HCT116 (cell line): ENCODE data around the gene KSR1. TPM values are rescaled to one million over a fixed set of nuclear protein-coding genes. Genes with fewer than 3 reads are reported as not detected.

Source experiments
- ATAC-seq: fragments of 200-7000 bp; cut with Tn5 transposase; 2 replicates; pipeline ENCODE4 v1.9.1; 2020; ENCODE audit warnings: mild to moderate bottlenecking, moderate library complexity
- BruUV-seq: library from RNA; stranded (reverse); fragments of 400-500 nt; replicated peaks from 2 replicates; lab custom pipeline; 2021; lab: Mats Ljungman, UMichigan
- CTCF ChIA-PET: fragments of 300-600 bp; sonication (Branson Sonifier 250); formaldehyde crosslinking; loops from one replicate; lab custom pipeline; 2021; ENCODE audit warnings: antibody characterized with exemption; lab: Charles Lee
- POLR2A ChIA-PET: fragments of 300-600, 350-600 bp; sonication (Branson Sonifier 250); formaldehyde crosslinking; loops from one replicate; lab custom pipeline; 2021; ENCODE audit warnings: antibody characterized with exemption; lab: Charles Lee
- RAD21 ChIA-PET, 2 experiments: fragments of 300-600 bp; sonication (Branson Sonifier 250); formaldehyde crosslinking; loops; one replicate each; lab custom pipeline; 2023; ENCODE audit warnings: low total read pairs in 2 of 2; ENCODE audit not compliant: uncharacterized antibody in 2 of 2, unreplicated experiment in 2 of 2, low non-redundant PET in 1 of 2; lab: Charles Lee
- DNase-seq: peaks from one replicate; pipeline ENCODE4 v3.0.0-alpha.2; 2010; ENCODE audit warnings: low read depth, low spot score
- H2AFZ ChIP-seq: fragments of 200-600 bp; shearing (Covaris generic), sonication (generic); 2 replicates; pipeline ENCODE4 v1.6.1; 2017; ENCODE audit warnings: low read depth, mixed run types, mixed read lengths, antibody characterized with exemption, low read length; ENCODE audit not compliant: poor library complexity, severe bottlenecking
- H3K27ac ChIP-seq: 2 replicates; pipeline ENCODE4 v1.5.1; 2012; ENCODE audit warnings: low read depth, low read length
- H3K27me3 ChIP-seq: fragments of 200-600 bp; sonication (generic); 2 replicates; pipeline ENCODE4 v1.6.1; 2016; ENCODE audit warnings: mixed run types, low read length, mixed read lengths; ENCODE audit not compliant: insufficient read depth
- H3K36me3 ChIP-seq, 2 experiments: fragments of 200-500 bp in 1 of 2; fragments of 200-600 bp in 1 of 2; sonication (Bioruptor generic) in 1 of 2; sonication (generic) in 1 of 2; 2 replicates each; pipeline versions ENCODE4 v1.5.1 to v1.6.1; 2014 to 2016; ENCODE audit warnings: low read length in 2 of 2, inconsistent platforms in 1 of 2, mixed read lengths in 1 of 2, mixed run types in 1 of 2; ENCODE audit not compliant: insufficient read depth in 2 of 2, control insufficient read depth in 1 of 2
- H3K4me1 ChIP-seq, 2 experiments: fragments of 200-600 bp in 1 of 2; sonication (generic) in 1 of 2; 2 replicates each; pipeline versions ENCODE4 v1.5.1 to v1.6.1; 2012 to 2017; ENCODE audit warnings: low read length in 2 of 2, inconsistent platforms in 1 of 2, mild to moderate bottlenecking in 1 of 2, mixed read lengths in 1 of 2, mixed run types in 1 of 2, moderate library complexity in 1 of 2; ENCODE audit not compliant: insufficient read depth in 2 of 2, control insufficient read depth in 1 of 2
- H3K4me2 ChIP-seq: fragments of 200-600 bp; sonication (generic); 2 replicates; pipeline ENCODE4 v1.6.1; 2017; ENCODE audit warnings: mixed run types, low read length, mixed read lengths
- H3K4me3 ChIP-seq, 2 experiments: fragments of 200-600 bp in 1 of 2; sonication (generic) in 1 of 2; replicated peaks in 1 of 2; 2 replicates each; pipeline ENCODE4 v1.5.1; 2011 to 2016; ENCODE audit warnings: low read length in 2 of 2, control low read depth in 1 of 2, low read depth in 1 of 2, mild to moderate bottlenecking in 1 of 2, mixed read lengths in 1 of 2, mixed run types in 1 of 2
- H3K79me2 ChIP-seq: fragments of 200-600 bp; sonication (generic); 2 replicates; pipeline ENCODE4 v1.6.1; 2017; ENCODE audit warnings: mild to moderate bottlenecking, mixed run types, low read length, moderate library complexity, mixed read lengths; ENCODE audit not compliant: insufficient read depth
- H3K9ac ChIP-seq: fragments of 200-600 bp; sonication (generic); 2 replicates; pipeline ENCODE4 v1.6.1; 2016; ENCODE audit warnings: low read length, mixed read lengths
- H3K9me2 ChIP-seq: fragments of 200-600 bp; sonication (generic), shearing (Covaris generic); 2 replicates; pipeline ENCODE4 v1.6.1; 2017; ENCODE audit warnings: mixed run types, mild to moderate bottlenecking, moderate library complexity; ENCODE audit not compliant: insufficient read depth
- H3K9me3 ChIP-seq, 2 experiments: fragments of 200-500 bp in 1 of 2; fragments of 200-600 bp in 1 of 2; sonication (Bioruptor generic) in 1 of 2; sonication (generic) in 1 of 2; 2 replicates each; pipeline ENCODE4 v1.6.1; 2014 to 2017; ENCODE audit warnings: low read length in 2 of 2, mixed read lengths in 2 of 2, inconsistent platforms in 1 of 2, low read depth in 1 of 2, mild to moderate bottlenecking in 1 of 2, mixed run types in 1 of 2, moderate library complexity in 1 of 2; ENCODE audit not compliant: control insufficient read depth in 1 of 2, insufficient read depth in 1 of 2
- H4K20me1 ChIP-seq: fragments of 200-600 bp; sonication (generic), shearing (Covaris generic); 2 replicates; pipeline ENCODE4 v1.6.1; 2017; ENCODE audit warnings: mixed run types, mild to moderate bottlenecking, moderate library complexity; ENCODE audit not compliant: insufficient read depth
- CBX3 ChIP-seq: IDR thresholded peaks from 2 replicates; pipeline ENCODE4 v1.6.1; 2012; ENCODE audit warnings: low read depth
- EGR1 ChIP-seq: IDR thresholded peaks from 2 replicates; pipeline ENCODE4 v1.6.1; 2012; ENCODE audit warnings: low read depth
- ELF1 ChIP-seq: IDR thresholded peaks from 2 replicates; pipeline ENCODE4 v1.6.1; 2012; ENCODE audit warnings: low read depth, borderline replicate concordance
- EZH2 ChIP-seq: fragments of 200-600 bp; sonication (generic); IDR thresholded peaks from 2 replicates; pipeline ENCODE4 v1.6.1; 2017; ENCODE audit warnings: antibody characterized with exemption, mixed run types
- EZH2phosphoT487 ChIP-seq: fragments of 200-600 bp; IDR thresholded peaks from 2 replicates; pipeline ENCODE4 v1.6.1; 2018; ENCODE audit warnings: antibody characterized with exemption, borderline replicate concordance
- JUND ChIP-seq: IDR thresholded peaks from 2 replicates; pipeline ENCODE4 v1.6.1; 2012
- MAX ChIP-seq: IDR thresholded peaks from 2 replicates; pipeline ENCODE4 v1.6.1; 2012
- POLR2A ChIP-seq: IDR thresholded peaks from 2 replicates; pipeline ENCODE4 v1.7.0; 2011; ENCODE audit warnings: borderline replicate concordance; ENCODE audit not compliant: insufficient read depth, insufficient read length; ENCODE audit errors: extremely low read depth
- POLR2AphosphoS5 ChIP-seq: IDR thresholded peaks from 2 replicates; pipeline ENCODE4 v1.6.1; 2011; ENCODE audit warnings: mild to moderate bottlenecking, low read depth, low read length, moderate library complexity
- RAD21 ChIP-seq: IDR thresholded peaks from 2 replicates; pipeline ENCODE4 v1.6.1; 2012; ENCODE audit warnings: low read depth, mild to moderate bottlenecking
- SIN3A ChIP-seq: IDR thresholded peaks from 2 replicates; pipeline ENCODE4 v1.6.1; 2012; ENCODE audit warnings: low read depth
- YY1 ChIP-seq: IDR thresholded peaks from 2 replicates; pipeline ENCODE4 v1.6.1; 2011; ENCODE audit warnings: low read length, low read depth, moderate library complexity, mild to moderate bottlenecking; ENCODE audit not compliant: insufficient replicate concordance; ENCODE audit errors: extremely low read depth
- ZFX ChIP-seq: fragments of 450-650 bp; IDR thresholded peaks from 2 replicates; pipeline ENCODE4 v1.6.1; 2017
- ZNF274 ChIP-seq: fragments of 200-500 bp; sonication (Bioruptor generic); IDR thresholded peaks from 2 replicates; pipeline ENCODE4 v1.6.1; 2014; ENCODE audit warnings: mild to moderate bottlenecking, low read depth, low read length, inconsistent platforms
- intact Hi-C: fragments of 100-400 bp; cut with micrococcal nuclease; formaldehyde crosslinking; loops from 2 replicates; pipeline ENCODE4 v1.10.0; 2022
- total RNA-seq: library from RNA; stranded (reverse); gene quantifications from one replicate; pipeline ENCODE4 v1.2.1, GENCODE V29; 2021; ENCODE audit not compliant: unreplicated experiment
- TF ChIP-seq, protein P1 (sequence below): IDR thresholded peaks from 2 replicates; pipeline ENCODE4 v1.6.1; 2011; ENCODE audit warnings: mild to moderate bottlenecking, low read length, moderate library complexity; ENCODE audit not compliant: insufficient replicate concordance; ENCODE audit errors: extremely low read depth
- TF ChIP-seq, protein P2 (sequence below), 3 experiments: fragments of 200-600 bp in 1 of 3; sonication (generic) in 1 of 3; IDR thresholded peaks in 2 of 3; conservative IDR thresholded peaks in 1 of 3; 2 replicates each; pipeline ENCODE4 v1.5.1; 2012 to 2017; ENCODE audit warnings: low read depth in 2 of 3, low read length in 2 of 3, antibody characterized with exemption in 1 of 3, borderline replicate concordance in 1 of 3, control low read depth in 1 of 3, mild to moderate bottlenecking in 1 of 3, mixed read lengths in 1 of 3, mixed run types in 1 of 3, moderate library complexity in 1 of 3; ENCODE audit not compliant: insufficient read depth in 1 of 3

KSR1 gene
- total RNA-seq, 1 experiment from 2014 or later, result 16.5 TPM

- H3K4me3 ChIP-seq, result no peak overlapping the region
- H3K27me3 ChIP-seq, result no peaks in the 10 kb centered on the region
- no peaks in the 10 kb centered on the region for H4K20me1 ChIP-seq
- no peak overlapping the region for H3K4me2 ChIP-seq
- TF ChIP-seq, protein P1, sequence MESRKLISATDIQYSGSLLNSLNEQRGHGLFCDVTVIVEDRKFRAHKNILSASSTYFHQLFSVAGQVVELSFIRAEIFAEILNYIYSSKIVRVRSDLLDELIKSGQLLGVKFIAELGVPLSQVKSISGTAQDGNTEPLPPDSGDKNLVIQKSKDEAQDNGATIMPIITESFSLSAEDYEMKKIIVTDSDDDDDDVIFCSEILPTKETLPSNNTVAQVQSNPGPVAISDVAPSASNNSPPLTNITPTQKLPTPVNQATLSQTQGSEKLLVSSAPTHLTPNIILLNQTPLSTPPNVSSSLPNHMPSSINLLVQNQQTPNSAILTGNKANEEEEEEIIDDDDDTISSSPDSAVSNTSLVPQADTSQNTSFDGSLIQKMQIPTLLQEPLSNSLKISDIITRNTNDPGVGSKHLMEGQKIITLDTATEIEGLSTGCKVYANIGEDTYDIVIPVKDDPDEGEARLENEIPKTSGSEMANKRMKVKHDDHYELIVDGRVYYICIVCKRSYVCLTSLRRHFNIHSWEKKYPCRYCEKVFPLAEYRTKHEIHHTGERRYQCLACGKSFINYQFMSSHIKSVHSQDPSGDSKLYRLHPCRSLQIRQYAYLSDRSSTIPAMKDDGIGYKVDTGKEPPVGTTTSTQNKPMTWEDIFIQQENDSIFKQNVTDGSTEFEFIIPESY, result no peak
- TF ChIP-seq JUND (no peak), YY1 (no peak), SIN3A (no peak), EGR1 (no peak), EZH2 (no peak), POLR2AphosphoS5 (no peak), MAX (no peak), ZNF274 (no peak), CBX3 (no peak), ELF1 (no peak), POLR2A (no peak), RAD21 (no peak), EZH2phosphoT487 (no peak), ZFX (no peak)
- TF ChIP-seq, protein P2, sequence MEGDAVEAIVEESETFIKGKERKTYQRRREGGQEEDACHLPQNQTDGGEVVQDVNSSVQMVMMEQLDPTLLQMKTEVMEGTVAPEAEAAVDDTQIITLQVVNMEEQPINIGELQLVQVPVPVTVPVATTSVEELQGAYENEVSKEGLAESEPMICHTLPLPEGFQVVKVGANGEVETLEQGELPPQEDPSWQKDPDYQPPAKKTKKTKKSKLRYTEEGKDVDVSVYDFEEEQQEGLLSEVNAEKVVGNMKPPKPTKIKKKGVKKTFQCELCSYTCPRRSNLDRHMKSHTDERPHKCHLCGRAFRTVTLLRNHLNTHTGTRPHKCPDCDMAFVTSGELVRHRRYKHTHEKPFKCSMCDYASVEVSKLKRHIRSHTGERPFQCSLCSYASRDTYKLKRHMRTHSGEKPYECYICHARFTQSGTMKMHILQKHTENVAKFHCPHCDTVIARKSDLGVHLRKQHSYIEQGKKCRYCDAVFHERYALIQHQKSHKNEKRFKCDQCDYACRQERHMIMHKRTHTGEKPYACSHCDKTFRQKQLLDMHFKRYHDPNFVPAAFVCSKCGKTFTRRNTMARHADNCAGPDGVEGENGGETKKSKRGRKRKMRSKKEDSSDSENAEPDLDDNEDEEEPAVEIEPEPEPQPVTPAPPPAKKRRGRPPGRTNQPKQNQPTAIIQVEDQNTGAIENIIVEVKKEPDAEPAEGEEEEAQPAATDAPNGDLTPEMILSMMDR (IDR thresholded peaks at IDR 0.05 in 2 of 3, conservative IDR thresholded peaks at IDR 0.05 in 1 of 3; ENCODE audit: borderline replicate concordance in 1 of 3, insufficient read depth in 1 of 3, low read depth in 2 of 3, low read length in 2 of 3), result no peak
- DNase-seq (no peak), ATAC-seq (no peak)
- RAD21 ChIA-PET, result no interaction called here
- intact Hi-C loops, result no loop called here
- H3K79me2 ChIP-seq, result no peaks in the 10 kb centered on the region
- no peaks in the 10 kb centered on the region for H3K36me3 ChIP-seq
- H3K9me2 ChIP-seq, result no peaks in the 10 kb centered on the region
- no peak overlapping the region for H3K9ac ChIP-seq
- peaks cover 0 to 4% of the 10 kb centered on the region in 2 experiments; a peak in 1 of 4 replicates for H3K4me1 ChIP-seq
- H3K9me3 ChIP-seq, result no peaks in the 10 kb centered on the region
- no TSS peak for BruUV-seq
- H3K27ac ChIP-seq, result no peak overlapping the region
- no peak overlapping the region for H2AFZ ChIP-seq
- POLR2A ChIA-PET, result no interaction called here
- CTCF ChIA-PET, result interaction anchor here (0.6 to 1.6 kb wide), 2 partner anchors 17 to 149 kb away, joined by 3 to 5 read pairs; no protein-coding TSS in a partner anchor
Observed at GRCh38 chr17:27450416-27450815, 5.8 kb upstream of the KSR1 start.
